Upper lobe of left lung (tissue), 4 donors: ENCODE data around the gene EHMT1.

Experiments
- EP300 ChIP-seq, 4 donors: sonication (generic); formaldehyde crosslinking; IDR thresholded peaks; one replicate each; pipeline ENCODE4 v1.5.1; 2017; ENCODE audit warnings: antibody characterized with exemption in 4 of 4, control low read depth in 2 of 4
- POLR2AphosphoS5 ChIP-seq, 2 donors: sonication (generic); formaldehyde crosslinking; IDR thresholded peaks; one replicate each; pipeline ENCODE4 v1.5.1; 2017; ENCODE audit warnings: antibody characterized with exemption in 2 of 2
- TF ChIP-seq, protein P1 (sequence below), 6 experiments: fragments of 450-650 bp in 4 of 6; fragments of 200-600 bp in 2 of 6; sonication (generic) in 2 of 6; IDR thresholded peaks; one replicate each; pipeline ENCODE4 v1.5.1; 2016 to 2019; ENCODE audit warnings: antibody characterized with exemption in 6 of 6

DNA sequence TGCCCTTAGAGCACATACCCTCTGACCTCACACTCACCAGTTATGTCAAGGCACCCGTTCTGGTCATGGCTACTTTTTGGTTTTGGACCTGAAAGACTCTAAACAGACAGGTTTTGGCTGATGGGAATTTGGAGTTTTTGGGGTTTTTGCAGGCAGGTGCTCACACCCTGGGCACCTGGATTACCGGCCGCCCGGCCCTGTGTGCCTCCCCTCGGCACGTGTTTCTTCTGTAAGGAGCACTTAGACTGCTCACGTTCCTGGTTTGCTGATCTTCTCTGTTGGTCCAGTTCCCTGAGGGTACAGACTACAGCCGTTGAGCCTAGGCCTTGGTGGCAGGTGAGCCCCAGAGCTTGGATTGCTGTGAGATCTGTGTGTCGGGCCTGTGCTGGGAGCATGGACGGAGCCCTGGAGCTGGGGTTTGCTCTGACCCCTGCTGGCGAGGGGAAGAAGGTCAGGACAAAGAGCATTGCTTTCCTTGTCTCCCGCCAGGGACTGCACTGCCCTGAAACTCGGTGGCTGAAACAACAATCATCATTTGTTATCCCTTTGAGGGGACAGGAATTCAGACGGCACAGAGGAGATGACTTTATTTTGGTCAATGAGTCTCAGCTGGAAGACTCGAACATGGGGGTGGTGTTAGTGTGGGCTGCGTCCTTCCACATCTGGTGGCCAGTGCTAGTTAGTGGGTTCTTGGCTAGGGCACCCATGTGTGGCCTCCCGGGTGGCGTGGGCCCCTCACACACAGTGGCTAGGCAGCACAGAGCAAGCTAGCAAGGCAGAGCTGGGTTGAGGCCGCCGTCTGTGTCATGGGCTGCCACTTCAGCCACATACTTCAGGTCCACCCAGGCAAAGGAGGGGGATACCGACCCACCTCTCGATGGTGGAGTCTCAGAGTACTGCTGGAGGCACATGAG lies 76.4 kb downstream of the EHMT1 start:
- TF ChIP-seq, protein P1, sequence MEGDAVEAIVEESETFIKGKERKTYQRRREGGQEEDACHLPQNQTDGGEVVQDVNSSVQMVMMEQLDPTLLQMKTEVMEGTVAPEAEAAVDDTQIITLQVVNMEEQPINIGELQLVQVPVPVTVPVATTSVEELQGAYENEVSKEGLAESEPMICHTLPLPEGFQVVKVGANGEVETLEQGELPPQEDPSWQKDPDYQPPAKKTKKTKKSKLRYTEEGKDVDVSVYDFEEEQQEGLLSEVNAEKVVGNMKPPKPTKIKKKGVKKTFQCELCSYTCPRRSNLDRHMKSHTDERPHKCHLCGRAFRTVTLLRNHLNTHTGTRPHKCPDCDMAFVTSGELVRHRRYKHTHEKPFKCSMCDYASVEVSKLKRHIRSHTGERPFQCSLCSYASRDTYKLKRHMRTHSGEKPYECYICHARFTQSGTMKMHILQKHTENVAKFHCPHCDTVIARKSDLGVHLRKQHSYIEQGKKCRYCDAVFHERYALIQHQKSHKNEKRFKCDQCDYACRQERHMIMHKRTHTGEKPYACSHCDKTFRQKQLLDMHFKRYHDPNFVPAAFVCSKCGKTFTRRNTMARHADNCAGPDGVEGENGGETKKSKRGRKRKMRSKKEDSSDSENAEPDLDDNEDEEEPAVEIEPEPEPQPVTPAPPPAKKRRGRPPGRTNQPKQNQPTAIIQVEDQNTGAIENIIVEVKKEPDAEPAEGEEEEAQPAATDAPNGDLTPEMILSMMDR (IDR thresholded peaks at IDR 0.05), result peak; percentile 56 to 78 (median 68)
- no peak for TF ChIP-seq EP300 (IDR thresholded peaks at IDR 0.05)
- no peak for TF ChIP-seq POLR2AphosphoS5 (IDR thresholded peaks at IDR 0.05)
